H54 (cell line): Measurements from ENCODE around the gene DDX51.

Source experiments
- DNase-seq: peaks from one replicate; pipeline ENCODE4 v3.0.0; 2011; ENCODE audit warnings: low spot score, mixed read lengths; ENCODE audit not compliant: insufficient read length
- FAIRE-seq: peaks from 3 replicates; lab custom pipeline; 2011; peaks lifted over from hg19 to GRCh38; lab: Jason Lieb, UNC
- POLR2A ChIP-seq: IDR thresholded peaks from 2 replicates; pipeline ENCODE4 v1.6.1; 2011; ENCODE audit warnings: low read depth, mild to moderate bottlenecking, low read length

Gene DDX51

DNA sequence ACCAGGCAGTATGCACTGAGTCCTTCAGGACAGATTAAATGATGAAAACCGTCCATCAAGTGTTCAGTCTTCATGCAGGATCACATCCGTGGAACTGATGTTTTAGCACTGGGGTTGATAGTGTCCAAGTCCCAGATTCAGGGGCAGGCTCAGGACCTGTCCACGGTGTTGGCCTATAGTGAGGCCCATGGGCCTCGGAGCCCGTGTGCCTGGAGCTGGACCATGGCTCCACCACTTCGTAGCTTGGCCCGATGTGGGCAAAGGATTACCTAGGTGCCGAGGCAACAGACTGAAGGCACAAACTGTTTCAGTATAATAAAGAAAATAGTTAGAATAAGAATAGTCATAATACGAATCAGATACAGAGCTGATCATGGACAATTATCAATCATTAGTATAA lies 41.8 kb downstream of the DDX51 start:
- DNase-seq (no peak), FAIRE-seq (no peak)
- no peak for TF ChIP-seq POLR2A

- no peak for FAIRE-seq
- TF ChIP-seq POLR2A: no peak
- no peak for DNase-seq
Observed at GRCh38 chr12:132100306-132101065, 43.6 kb downstream of the DDX51 start.

DNA sequence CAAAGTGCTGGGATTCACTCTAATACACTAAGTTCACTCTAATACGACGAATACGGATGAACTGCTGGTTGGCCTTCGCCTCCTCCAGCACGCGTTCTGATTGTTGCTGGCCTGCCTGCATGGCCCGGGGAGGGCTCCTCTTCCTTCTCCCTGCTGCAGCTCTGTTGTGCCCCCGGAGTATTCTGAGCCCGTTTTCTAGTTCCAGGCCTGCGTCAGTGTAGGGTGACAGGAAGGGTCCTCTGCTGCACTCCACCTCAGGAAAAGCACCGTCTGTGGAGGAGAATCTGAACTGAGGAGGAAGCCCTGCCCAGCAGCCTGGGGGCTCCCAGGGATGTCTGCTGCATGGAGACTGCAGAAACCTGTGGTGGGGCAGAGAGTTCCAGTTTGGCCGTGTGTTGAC lies 44.4 kb downstream of the DDX51 start:
- no peak for DNase-seq
- no peak for FAIRE-seq
- no peak for TF ChIP-seq POLR2A

DNA sequence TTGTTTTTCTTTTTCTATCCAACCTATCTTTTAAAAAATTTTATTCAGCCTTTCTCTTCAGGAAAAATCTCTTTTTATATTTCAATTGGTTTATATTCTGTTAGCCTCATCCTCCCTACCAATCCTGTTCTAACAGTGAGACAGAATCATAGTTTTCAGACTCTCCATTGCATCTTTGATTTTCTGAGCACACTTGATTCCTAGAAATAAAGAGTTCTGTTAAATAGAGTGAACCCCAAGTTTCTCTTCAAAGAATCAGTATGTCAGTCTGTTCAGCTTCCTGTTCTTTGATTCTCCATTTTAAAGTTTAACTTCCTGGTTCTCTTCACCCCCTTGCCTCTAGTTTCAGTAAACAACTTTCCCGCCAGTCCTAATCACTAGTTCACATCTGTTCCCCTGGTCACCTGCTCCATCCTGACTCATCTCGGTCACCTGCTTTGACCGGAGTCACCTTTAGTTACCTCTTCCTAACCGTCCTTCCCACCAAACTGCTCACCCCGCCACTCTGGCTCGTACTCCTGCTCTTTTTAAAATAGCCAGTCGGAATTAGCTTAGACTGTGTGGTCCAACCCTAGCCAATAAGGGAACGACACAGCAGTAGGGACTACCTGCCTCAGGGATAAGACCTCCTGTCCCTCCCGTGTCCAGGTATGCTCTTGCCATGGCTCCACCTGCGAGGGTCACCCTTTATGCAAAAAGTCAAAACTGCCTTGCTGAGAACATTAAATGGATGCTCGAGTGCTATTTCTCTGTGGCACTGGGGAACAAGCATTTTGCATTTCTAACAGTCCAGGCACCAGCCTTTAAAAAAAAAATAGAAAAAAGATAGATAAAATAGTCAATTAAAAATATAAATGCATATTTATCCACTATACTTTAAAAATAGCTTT lies 48.4 kb downstream of the DDX51 start:
- TF ChIP-seq POLR2A: no peak
- FAIRE-seq (no peak), DNase-seq (no peak)

- no peak for TF ChIP-seq POLR2A
- no peak for FAIRE-seq
- no peak for DNase-seq
Observed at GRCh38 chr12:132094269-132094891, 49.7 kb downstream of the DDX51 start.

- FAIRE-seq (no peak), DNase-seq (no peak)
- no peak for TF ChIP-seq POLR2A
Observed at GRCh38 chr12:132089407-132089910, 54.7 kb downstream of the DDX51 start.
